Karpas-422 (cell line): Measurements from ENCODE around the gene HCFC1R1. TPM values are rescaled to one million over a fixed set of nuclear protein-coding genes. Genes with fewer than 3 reads are reported as not detected.

Experiments used
- DNase-seq: peaks from one replicate; pipeline ENCODE4 v3.0.0-alpha.2; 2015
- H2AFZ ChIP-seq: fragments of 200-600 bp; sonication (generic); 2 replicates; pipeline ENCODE4 v1.6.1; 2014; ENCODE audit warnings: antibody characterized with exemption, low read length, mixed read lengths
- H3K27ac ChIP-seq: fragments of 200-600 bp; sonication (generic); 2 replicates; pipeline ENCODE4 v1.5.1; 2014; ENCODE audit warnings: mild to moderate bottlenecking, low read length, moderate library complexity
- H3K27me3 ChIP-seq: fragments of 200-600 bp; sonication (generic); 2 replicates; pipeline ENCODE4 v1.6.1; 2014; ENCODE audit warnings: low read length, mixed read lengths
- H3K36me3 ChIP-seq: fragments of 200-600 bp; sonication (generic); 2 replicates; pipeline ENCODE4 v1.6.1; 2014; ENCODE audit warnings: low read length, mixed read lengths; ENCODE audit not compliant: insufficient read depth
- H3K4me1 ChIP-seq: fragments of 200-600 bp; sonication (generic); 2 replicates; pipeline ENCODE4 v1.6.1; 2014; ENCODE audit warnings: mild to moderate bottlenecking, low read length, mixed read lengths
- H3K4me2 ChIP-seq: fragments of 200-600 bp; sonication (generic); 2 replicates; pipeline ENCODE4 v1.6.1; 2014; ENCODE audit warnings: low read length, low read depth, mild to moderate bottlenecking; ENCODE audit not compliant: poor library complexity, severe bottlenecking
- H3K4me3 ChIP-seq: fragments of 200-600 bp; sonication (generic); 2 replicates; pipeline ENCODE4 v1.5.1; 2014; ENCODE audit warnings: mild to moderate bottlenecking, antibody characterized with exemption, low read length, mixed read lengths
- H3K79me2 ChIP-seq: fragments of 200-600 bp; sonication (generic); 2 replicates; pipeline ENCODE4 v1.6.1; 2014; ENCODE audit warnings: mild to moderate bottlenecking, low read length, mixed read lengths
- H3K9ac ChIP-seq: fragments of 200-600 bp; sonication (generic); 2 replicates; pipeline ENCODE4 v1.6.0; 2014; ENCODE audit warnings: low read length
- H3K9me2 ChIP-seq: fragments of 200-600 bp; sonication (generic), shearing (Covaris generic); replicated peaks from 2 replicates; pipeline ENCODE4 v1.6.0; 2014; ENCODE audit warnings: mild to moderate bottlenecking, low read length, moderate library complexity; ENCODE audit not compliant: insufficient read depth
- H3K9me3 ChIP-seq: fragments of 300-700, 200-600 bp; sonication (generic); 2 replicates; pipeline ENCODE4 v1.6.1; 2014; ENCODE audit warnings: low read length, mixed read lengths
- H4K20me1 ChIP-seq: fragments of 200-600 bp; sonication (generic); 2 replicates; pipeline ENCODE4 v1.6.1; 2014; ENCODE audit warnings: mild to moderate bottlenecking, antibody characterized with exemption, low read length, low read depth; ENCODE audit not compliant: insufficient read depth
- total RNA-seq: library from RNA; depleted of rRNA; stranded (reverse); fragments of >200 nt; shearing (Covaris generic); gene quantifications from 2 replicates; pipeline ENCODE4 v1.2.3, GENCODE V29; 2014; ENCODE audit warnings: low replicate concordance

HCFC1R1 gene
- total RNA-seq, 1 experiment from 2014 or later: 67.8 TPM

- H3K36me3 ChIP-seq: no peaks in the 10 kb centered on the region; the same call in 1 of the 2 replicates
These were observed 6.8 kb upstream of the HCFC1R1 start for GRCh38 chr16:3030222-3031212.

GRCh38 chr16:3029491-3030221 lies 5.9 kb upstream of the HCFC1R1 start:
- Histone ChIP-seq H3K4me3 (no peak overlapping the region), H4K20me1 (0 out of 2 replicates have a peak, but pooled peaks cover 12% of the 10 kb centered on the region), H3K36me3 (no peaks in the 10 kb centered on the region; the same call in 1 of the 2 replicates), H2AFZ (no peak overlapping the region), H3K9me3 (no peaks in the 10 kb centered on the region), H3K27me3 (no peaks in the 10 kb centered on the region), H3K79me2 (peaks cover 4% of the 10 kb centered on the region), H3K4me1 (peaks cover 16% of the 10 kb centered on the region), H3K27ac (no peak overlapping the region), H3K9ac (no peak overlapping the region), H3K9me2 (no peaks in the 10 kb centered on the region), H3K4me2 (no peak overlapping the region)
- no peak for DNase-seq

More at GRCh38 chr16:3030222-3031212, 6.8 kb upstream of the HCFC1R1 start:
- Histone ChIP-seq H3K9me3 (no peaks in the 10 kb centered on the region), H3K4me3 (no peak overlapping the region), H3K9ac (no peak overlapping the region), H2AFZ (no peak overlapping the region), H3K79me2 (no peaks in the 10 kb centered on the region), H3K9me2 (no peaks in the 10 kb centered on the region), H4K20me1 (0 out of 2 replicates have a peak, but pooled peaks cover 9% of the 10 kb centered on the region), H3K27me3 (no peaks in the 10 kb centered on the region), H3K4me1 (peaks cover 9% of the 10 kb centered on the region), H3K27ac (no peak overlapping the region), H3K4me2 (no peak overlapping the region)
- no peak for DNase-seq

DNA sequence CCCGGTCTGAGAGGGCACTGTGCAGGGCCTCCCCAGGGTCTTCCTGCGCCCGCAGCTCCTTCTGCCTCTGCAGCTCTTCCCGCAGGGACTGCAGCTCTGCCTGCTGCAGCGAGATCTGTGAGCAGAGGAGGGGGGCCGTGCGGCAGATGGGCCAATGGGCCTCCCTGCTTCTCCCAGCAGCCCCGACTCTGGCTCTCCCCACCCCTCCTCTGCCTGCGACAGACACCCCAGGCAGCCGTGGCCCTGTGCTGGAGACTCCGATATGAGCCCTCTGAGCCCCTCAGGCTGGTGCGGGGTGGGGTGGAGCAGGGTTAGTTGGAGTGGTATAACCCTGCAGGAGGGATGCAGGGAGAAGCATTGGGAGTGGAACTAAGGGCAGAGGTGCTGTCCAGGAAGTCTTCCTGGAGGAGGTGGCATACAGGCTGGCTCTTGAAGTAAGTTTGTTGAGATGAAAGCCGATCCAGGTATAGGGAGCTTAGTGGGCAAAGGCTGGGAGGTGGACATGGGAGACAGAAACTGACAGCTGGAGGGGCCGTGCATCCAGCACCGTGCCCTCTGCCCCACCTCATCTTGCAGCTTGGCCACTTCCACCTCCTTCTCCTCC lies 5.1 kb upstream of the HCFC1R1 start:
- no peak for DNase-seq
- Histone ChIP-seq H3K79me2 (peaks cover 4% of the 10 kb centered on the region), H2AFZ (no peak overlapping the region), H3K27ac (no peak overlapping the region), H3K4me1 (peaks cover 16% of the 10 kb centered on the region), H4K20me1 (0 out of 2 replicates have a peak, but pooled peaks cover 12% of the 10 kb centered on the region), H3K4me2 (no peak overlapping the region), H3K9me2 (no peaks in the 10 kb centered on the region), H3K36me3 (no peaks in the 10 kb centered on the region; the same call in 1 of the 2 replicates), H3K4me3 (no peak overlapping the region), H3K9ac (no peak overlapping the region), H3K9me3 (no peaks in the 10 kb centered on the region), H3K27me3 (no peaks in the 10 kb centered on the region)

GRCh38 chr16:3027983-3028715 lies 4.4 kb upstream of the HCFC1R1 start:
- H3K4me1 ChIP-seq: peaks cover 20% of the 10 kb centered on the region
- no peak overlapping the region for H3K4me3 ChIP-seq
- no peak overlapping the region for H2AFZ ChIP-seq
- H3K79me2 ChIP-seq: peaks cover 4% of the 10 kb centered on the region
- no peaks in the 10 kb centered on the region for H3K9me2 ChIP-seq
- peak overlapping the region; percentile 53 for H3K4me2 ChIP-seq
- peak; percentile 96 for DNase-seq
- 0 out of 2 replicates have a peak, but pooled peaks cover 12% of the 10 kb centered on the region for H4K20me1 ChIP-seq
- H3K27me3 ChIP-seq: no peaks in the 10 kb centered on the region
- H3K9ac ChIP-seq: peak overlapping the region; percentile 30; the same call in 1 of the 2 replicates
- H3K9me3 ChIP-seq: no peaks in the 10 kb centered on the region
- no peaks in the 10 kb centered on the region; the same call in 1 of the 2 replicates for H3K36me3 ChIP-seq
- H3K27ac ChIP-seq: no peak overlapping the region

- Histone ChIP-seq H3K27me3 (no peaks in the 10 kb centered on the region), H3K9me2 (no peaks in the 10 kb centered on the region), H3K4me1 (peaks cover 27% of the 10 kb centered on the region), H3K9ac (no peak overlapping the region), H3K27ac (no peak overlapping the region), H3K9me3 (no peaks in the 10 kb centered on the region), H3K36me3 (no peaks in the 10 kb centered on the region; the same call in 1 of the 2 replicates), H3K4me3 (no peak overlapping the region), H2AFZ (no peak overlapping the region), H3K79me2 (peaks cover 4% of the 10 kb centered on the region), H3K4me2 (peak overlapping the region; percentile 53), H4K20me1 (0 out of 2 replicates have a peak, but pooled peaks cover 12% of the 10 kb centered on the region)
- DNase-seq: no peak
These were observed 3.7 kb upstream of the HCFC1R1 start for GRCh38 chr16:3027489-3027795.

- Histone ChIP-seq H4K20me1 (0 out of 2 replicates have a peak, but pooled peaks cover 8% of the 10 kb centered on the region), H3K4me1 (peaks cover 33% of the 10 kb centered on the region), H3K27ac (no peak overlapping the region), H2AFZ (no peak overlapping the region), H3K4me2 (no peak overlapping the region), H3K36me3 (no peaks in the 10 kb centered on the region; the same call in 1 of the 2 replicates), H3K9me3 (no peaks in the 10 kb centered on the region), H3K79me2 (peaks cover 4% of the 10 kb centered on the region), H3K27me3 (no peaks in the 10 kb centered on the region), H3K9ac (no peak overlapping the region), H3K9me2 (no peaks in the 10 kb centered on the region), H3K4me3 (no peak overlapping the region)
- DNase-seq: no peak
These were observed 3.1 kb upstream of the HCFC1R1 start for GRCh38 chr16:3026609-3027488.

DNA sequence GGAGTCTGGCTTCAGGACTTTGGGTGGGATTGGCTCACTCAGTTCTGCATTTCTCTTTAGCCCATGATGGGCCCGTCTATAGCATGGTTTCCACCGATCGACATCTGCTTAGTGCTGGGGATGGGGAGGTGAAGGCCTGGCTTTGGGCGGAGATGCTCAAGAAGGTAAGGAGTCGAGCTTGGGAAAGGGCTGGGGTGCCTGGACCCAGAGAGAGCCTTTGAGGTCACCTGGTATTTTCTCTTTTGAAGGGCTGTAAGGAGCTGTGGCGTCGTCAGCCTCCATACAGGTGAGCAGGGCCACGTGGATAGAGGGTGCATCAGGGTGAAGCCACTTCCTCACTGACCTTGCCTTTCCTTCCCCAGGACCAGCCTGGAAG lies 2.2 kb upstream of the HCFC1R1 start:
- Histone ChIP-seq H3K4me2 (no peak overlapping the region), H3K9me3 (no peaks in the 10 kb centered on the region), H3K36me3 (no peaks in the 10 kb centered on the region; the same call in 1 of the 2 replicates), H4K20me1 (0 out of 2 replicates have a peak, but pooled peaks cover 3% of the 10 kb centered on the region), H3K9ac (no peak overlapping the region), H3K27ac (no peak overlapping the region), H3K9me2 (no peaks in the 10 kb centered on the region), H2AFZ (no peak overlapping the region), H3K27me3 (no peaks in the 10 kb centered on the region), H3K4me3 (no peak overlapping the region), H3K4me1 (peaks cover 40% of the 10 kb centered on the region), H3K79me2 (peaks cover 4% of the 10 kb centered on the region)
- no peak for DNase-seq
